HG03066 (cell line): ENCODE results near the gene SH3RF1.
"Not testable (repeated sequence)": the region's sequence is repeated elsewhere in the genome, so short reads cannot be mapped to it uniquely, and the experiment has no call there.

Source experiments
- ATAC-seq: cut with Tn5 transposase; IDR thresholded peaks from one replicate; pipeline ENCODE4 v1.9.1; 2021; ENCODE audit warnings: low read depth; ENCODE audit not compliant: unreplicated experiment

The SH3RF1 gene

DNA sequence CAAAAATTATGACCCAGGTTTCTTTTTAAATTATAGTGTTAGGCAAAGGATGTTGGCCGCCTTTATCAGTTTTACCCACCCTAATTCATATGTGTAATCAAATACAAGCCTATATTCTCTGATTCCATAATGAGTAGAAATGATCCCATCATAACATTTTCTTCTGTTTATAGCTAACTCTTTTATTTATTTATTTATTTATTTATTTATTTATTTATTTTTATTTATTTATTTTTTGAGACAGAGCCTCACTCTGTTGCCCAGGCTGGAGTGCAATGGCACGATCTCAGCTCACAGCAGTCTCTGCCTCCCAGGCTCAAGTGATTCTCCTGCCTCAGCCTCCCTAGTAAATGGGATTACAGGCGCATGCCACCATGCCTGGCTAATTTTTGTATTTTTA, 7.1 kb upstream of the SH3RF1 start:
- ATAC-seq: not testable (repeated sequence)

DNA sequence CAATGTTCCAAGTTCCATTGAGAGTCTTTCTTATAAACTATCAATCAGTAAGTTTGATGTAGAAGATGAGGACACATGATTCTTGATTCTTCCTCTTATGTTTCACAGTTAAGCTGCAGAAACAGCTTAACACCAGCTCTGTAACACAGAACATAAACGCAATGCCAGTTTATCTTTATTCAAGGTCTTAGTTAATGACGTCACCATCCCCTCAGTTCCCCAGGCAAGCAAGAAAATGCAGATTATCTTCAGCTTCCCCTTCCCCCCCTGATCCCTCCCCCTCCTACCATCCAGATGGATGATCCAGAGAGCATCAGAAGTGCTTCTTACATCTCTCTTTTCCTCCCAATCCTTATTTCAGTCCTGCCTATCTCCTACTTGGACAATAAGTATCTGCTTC, 4.4 kb upstream of the SH3RF1 start:
- ATAC-seq: no peak

DNA sequence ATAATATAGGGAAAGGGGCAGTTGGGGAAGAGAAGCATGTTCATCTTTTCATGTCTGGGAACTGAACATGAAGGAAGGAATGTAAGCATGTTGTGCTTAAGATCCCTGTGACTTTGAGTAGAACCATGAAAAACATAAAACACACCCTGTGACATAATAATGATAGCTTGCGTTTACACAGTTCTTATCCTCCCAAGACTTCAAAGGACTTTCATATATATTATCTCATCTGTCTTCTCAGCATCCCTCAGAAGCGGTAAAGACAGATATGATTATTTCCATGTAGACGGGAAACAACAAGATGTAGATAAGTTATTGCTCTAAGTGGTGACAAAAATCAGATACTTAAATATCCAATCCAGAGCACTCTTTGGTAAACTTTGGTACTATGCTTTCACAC, 3.3 kb upstream of the SH3RF1 start:
- no peak for ATAC-seq

DNA sequence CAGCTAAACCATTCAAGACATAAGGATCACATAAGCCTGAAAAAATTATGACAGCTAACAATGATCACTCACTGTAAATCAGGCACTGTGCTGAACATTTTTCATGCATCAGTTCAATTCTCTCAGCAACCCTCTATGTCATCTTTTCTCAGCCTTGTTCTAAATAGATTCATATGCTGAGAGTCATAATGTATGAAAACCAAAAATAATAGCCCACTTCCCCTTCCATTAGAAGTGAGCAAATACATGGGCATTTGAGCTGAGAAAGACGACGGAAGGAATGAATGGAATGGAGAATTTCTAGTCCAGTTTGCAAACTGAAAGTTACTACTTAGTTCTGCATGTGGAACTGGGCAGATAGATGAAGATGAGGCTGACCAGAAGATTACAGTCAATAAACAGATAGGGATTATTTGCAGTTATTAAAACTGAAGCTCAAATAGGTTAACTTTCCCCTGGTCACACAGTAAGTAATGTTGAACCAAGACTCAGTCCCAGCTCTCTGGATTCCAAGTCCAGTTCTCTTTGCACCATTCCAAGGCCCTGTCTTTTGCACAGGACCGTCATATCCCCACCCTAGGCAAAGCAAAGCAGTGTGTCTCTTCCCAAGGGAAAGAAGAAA, 1.6 kb upstream of the SH3RF1 start:
- ATAC-seq: no peak

DNA sequence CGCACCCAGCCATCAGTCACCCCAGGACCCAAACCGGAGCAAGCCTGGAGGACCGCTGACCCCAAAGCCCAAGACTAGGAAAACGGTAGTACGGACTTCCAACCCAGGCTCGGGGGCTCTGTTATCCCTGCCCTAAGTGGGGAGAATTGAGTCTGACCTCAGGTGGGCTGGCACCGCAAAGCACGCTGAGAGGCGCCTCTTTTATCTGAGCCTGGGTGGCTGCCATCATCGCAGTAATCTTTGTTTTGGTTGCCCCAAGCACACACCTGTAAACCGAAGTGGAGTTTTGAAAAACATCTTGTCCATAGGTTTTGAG, 894 bp upstream of the SH3RF1 start:
- peak; percentile 1 for ATAC-seq

DNA sequence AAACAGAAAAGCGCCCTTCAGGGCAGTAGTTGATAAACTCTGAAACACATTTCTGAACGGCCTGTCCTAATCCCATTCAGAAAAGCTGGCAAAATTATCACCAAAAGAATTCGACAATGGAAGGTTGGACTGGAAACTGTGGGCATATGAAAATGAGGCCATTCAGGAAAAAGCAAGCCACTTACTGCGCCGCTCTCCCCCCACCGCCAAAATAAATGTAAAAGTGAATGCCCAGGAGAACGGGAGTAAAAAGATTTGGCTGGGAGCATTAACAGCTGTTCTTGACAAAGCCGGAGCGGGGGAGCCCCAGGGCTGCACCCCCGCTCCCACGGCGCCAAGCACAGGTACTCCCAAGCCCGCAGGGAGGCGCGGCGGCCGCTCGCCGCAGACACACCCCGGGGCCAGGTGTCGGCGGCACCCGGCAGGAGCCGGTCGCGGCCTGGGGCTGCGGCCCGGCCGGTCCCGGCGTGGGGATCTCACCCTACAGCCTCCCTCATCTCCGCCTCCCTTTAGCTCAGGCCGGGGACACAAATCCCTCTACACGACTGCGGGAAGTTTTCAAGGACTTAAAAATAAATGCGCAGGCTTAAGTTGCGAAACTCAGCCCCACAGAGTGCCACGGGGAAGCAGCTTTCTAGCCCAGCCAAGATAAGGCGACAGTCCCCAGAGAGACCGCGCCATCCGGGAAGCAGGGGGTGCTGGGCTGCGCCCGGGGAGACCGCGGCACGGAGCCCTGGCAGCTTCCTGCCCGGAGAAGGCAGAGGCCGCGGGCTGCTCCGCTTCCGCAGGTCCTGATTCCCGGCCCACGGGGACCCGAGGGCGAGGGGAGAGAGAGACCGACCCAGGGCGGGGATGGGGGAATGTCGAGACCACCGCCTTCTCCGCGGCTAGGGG, 593 bp downstream of the SH3RF1 start:
- peak; percentile 39 for ATAC-seq

DNA sequence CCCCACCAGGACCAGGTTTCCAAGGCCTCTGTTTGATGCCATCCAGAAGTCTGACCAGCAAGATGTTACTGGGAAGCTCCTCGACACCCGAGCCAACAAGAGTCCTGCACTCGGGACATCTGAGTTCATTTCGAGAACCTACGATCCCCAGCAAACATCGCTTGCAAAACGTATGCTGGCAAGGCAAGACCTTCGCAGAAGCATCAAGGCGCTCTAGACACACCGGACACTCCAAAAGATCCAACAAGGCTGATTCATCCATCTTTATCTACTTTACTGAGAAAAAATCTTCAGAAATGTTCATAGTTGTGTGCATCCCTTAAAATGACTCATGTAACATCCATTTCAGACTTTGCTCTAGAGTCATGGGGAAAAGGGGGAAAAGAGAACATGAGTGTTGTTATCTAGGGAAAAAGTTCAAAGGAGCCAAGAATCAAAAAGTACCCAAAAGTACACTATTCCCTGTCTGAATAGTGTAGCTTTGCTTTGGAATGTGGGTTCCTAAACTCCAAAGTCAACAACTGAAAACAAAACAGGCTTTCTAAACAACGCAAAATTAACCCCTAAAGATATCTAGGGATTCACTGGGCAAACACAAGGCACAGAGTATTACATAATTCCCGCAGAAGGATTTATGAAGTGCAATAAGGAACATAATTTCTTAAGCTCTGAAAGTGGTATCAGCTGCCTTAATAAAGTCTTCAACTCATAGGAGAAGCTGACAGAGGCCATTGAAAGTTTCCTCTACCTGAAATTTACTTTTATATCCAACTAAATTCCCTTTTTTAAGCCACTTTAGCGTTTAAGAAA, 1.6 kb downstream of the SH3RF1 start:
- ATAC-seq: no peak

DNA sequence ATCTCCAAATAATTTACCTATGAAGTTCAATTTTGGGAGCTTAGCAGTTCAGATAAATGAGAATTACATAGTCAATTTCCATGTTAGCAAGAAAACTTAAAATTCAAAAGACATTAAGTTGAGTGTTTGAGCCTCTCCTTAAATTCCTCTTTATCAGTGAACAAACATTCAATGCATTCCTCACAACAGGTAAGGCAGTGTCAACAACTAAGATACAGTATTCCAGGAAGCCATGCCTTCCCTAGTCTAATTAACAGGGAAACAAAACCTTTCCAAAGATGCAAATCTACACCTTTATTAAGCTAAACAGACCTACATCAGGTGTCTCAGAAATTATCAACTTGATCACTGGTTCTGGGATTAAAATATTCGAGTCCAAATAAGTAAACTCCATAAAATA, 3.7 kb downstream of the SH3RF1 start:
- ATAC-seq: no peak

DNA sequence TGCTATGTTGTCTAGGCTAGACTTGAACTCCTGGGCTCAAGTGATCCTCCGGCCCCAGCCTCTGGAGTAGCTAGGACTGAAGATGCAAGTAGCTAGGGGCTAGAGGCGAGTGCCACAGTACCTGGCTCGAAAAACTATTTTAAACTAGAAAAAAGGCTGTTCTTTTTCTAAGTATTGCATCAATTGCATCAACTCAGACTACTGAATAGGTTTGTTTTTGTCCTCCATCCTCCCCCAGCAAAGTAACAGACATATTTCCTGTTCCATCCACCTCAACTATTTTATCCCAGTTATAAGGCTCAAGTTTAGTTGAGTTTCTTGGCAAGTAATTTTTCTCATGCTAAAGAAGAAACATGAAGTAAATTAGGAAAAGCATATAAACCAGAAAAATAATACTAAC, 4.1 kb downstream of the SH3RF1 start:
- no peak for ATAC-seq

DNA sequence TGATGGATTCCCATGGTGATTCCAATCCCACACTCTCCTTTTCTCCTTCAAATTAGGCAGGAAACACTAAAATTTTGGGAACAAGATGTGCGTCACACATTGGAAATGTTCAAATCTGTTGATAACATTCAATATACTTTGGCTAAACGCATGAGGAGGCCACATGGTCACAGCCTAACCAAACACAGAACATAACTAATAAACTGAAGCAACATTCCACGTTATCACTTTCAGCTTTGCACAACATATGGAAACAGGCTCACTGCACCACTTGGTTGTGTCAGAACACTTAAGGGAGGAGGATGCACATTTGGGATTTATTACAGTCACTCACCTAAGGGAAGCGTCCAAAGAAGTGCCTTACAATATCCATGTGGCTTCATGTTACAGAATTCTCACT, 4.7 kb downstream of the SH3RF1 start:
- no peak for ATAC-seq

DNA sequence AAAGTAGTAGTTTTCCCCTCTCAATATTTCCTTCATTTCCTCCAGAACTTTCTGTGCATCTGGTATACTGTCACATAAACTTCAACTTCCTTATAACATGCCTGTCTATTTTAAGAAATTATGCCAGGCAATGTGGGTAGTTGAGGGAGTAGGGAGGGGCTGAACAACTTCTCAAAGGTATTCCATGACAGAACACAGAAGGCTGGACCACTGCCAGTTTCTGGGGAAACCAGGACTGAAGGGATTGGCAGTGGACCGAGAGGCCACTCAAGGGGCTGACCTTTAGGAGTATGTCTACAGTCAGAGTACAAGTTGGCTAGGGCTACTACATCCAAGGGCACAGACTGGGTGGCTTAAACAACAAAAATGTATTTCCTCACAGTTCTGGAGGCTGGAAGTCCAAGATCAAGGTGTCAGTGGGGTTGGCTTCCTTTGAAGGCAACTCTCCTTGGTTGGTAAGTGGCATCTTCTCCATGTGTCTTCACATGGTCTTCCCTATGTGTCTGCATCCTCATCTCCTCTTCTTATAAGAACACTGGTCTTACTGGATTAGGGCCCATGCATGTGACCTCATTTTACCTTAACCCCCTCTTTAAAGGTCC, 6.9 kb downstream of the SH3RF1 start:
- no peak for ATAC-seq

DNA sequence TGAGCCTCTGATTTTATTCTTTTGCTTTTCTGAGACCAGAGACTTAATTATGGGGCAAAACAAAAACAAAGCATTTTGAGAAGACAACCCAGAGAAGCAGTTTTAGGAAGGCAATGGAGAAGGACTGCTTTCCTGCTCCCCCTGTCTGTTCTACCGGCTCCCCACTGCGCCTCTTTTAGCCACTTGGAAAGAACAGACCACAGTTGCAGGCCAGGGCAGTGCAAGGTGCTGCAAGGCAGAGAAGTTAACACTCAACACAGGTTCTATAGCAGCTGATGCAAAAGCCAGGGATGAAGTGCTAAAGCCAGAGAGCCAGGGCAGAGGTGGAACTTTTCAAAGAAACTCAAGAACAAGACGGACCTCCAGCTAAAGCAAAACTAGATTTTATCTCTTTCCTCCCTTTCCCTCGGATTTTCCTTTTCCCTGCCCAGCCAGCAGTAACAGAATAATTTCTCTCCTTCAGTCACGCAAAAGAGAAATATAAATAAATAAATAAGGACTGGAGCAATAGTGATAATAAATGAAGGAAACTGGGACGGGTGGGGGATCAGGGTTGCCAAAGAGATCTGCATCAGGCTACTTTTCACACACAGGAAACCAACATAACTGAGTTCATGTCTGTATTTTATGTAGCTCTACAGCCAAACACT, 10.4 kb downstream of the SH3RF1 start:
- no peak for ATAC-seq

DNA sequence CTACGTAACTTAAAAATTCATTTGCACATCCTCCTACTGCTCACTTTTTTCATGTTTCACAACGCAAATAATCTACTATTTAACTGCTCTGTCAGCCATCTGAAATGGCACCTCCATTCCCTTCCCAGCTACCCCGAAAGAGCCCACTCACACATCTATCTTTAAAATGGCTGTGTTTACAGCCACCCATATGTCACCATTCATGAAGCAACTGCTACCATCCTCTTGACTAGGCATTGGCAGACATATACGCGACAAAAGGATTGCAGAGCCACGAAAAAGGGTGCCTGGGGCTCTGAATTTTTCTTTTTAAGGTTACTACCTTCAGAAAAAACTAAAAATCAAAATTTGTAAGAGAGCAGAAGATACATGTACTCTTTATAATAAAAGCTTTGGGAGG, 11.5 kb downstream of the SH3RF1 start:
- ATAC-seq: no peak

DNA sequence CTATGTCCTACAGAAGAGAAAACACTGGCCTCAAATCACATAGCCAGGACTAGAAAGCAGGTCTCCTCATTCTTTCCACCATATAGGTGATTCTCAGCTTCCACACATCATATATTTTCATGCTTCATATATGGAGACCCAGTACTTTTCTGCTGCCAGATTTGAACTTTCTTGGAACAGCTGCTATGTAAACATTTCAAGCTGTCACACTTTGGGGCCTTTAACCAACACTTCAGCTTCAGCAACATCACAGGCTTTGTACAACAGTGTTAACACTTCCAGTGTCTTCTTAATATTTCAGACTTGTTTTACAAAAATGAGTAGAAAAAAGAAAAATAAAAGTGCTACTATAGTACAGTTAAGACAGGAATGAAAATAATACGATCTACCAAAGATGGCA, 12.6 kb downstream of the SH3RF1 start:
- ATAC-seq: no peak

DNA sequence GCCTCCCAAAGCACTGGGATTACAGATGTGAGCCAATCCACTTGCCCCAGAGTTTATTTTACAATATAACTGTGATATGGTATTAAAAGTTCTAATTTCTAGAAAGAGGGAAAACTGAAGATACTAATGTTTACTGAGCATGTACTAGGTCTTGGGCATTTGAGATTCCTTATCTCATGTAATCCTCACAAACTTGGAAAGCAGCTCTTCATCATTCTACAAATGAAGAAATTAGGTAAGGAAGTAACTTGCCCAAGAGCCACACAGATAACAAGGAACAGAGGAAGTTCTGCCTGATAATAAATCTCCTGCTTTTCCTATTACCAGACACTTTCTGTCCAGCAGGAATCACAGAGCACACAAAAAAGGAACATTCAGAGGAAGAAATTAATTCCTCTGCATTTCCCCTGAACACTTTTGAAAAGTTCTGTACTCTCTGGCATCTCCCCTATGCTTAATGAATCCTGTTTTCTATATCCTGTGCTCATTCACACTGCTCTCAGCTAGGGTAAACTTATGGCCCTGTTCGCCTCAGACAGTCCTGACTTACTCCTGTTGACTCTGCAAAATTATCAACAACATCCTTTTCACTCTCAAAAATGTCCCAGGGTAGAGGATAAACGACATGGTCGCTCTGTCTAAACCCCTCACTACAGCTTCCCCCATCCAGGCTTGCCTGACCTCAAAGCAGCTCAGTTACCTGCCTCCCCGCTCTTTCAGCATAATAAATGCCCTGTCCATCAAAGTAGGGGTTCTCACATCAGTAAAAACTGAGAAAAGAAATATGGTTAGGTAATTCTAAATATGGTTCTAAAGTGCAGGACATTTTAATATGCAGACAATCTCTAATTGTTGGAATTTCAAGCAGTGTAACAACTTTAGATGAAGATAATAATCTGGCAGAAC, 13.6 kb downstream of the SH3RF1 start:
- no peak for ATAC-seq

DNA sequence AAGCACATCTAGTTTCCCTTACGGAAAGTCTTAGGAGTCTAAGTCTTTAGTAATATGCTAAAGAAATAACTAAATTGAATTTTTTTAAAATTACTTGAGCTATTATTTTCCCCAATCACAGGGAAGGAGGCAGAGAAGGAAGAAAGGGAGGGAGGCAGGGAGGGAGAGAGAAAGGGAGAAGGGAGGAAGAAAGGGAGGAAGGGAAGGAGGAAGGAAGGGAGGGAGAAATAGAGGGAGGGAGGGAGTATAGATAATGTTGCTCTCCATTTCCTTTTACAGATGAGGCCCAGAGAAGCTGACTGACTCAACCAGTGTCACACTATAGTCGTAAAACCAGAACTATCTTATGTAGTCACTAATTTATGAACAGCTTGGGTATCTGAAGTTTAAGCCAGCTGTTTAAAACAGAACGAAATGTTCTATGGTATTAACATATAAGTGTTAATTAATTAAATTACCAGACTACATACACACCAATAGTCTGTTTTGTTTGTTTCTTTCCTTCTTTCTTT, 14.6 kb downstream of the SH3RF1 start:
- ATAC-seq: no peak

DNA sequence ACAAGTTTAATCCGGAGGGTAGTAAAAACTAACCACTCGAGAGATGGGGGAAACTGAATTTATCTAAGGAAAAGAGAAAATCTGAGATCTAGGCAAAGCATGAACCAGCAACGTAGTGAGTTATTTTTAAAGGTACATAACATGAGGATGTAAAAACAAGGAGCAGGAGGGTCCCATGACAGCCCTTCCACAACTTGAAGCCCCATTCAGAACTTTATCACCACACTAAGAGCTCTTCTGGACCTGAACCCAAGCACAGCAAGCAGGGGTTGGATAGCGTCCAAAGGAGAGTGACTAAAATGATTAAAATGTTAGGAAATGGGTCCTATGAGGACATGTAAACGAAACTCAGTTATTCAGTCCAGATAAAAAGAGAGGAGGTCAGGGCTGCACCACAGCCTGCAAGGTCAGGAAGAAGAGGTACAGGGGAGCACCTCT, 16.2 kb downstream of the SH3RF1 start:
- no peak for ATAC-seq

DNA sequence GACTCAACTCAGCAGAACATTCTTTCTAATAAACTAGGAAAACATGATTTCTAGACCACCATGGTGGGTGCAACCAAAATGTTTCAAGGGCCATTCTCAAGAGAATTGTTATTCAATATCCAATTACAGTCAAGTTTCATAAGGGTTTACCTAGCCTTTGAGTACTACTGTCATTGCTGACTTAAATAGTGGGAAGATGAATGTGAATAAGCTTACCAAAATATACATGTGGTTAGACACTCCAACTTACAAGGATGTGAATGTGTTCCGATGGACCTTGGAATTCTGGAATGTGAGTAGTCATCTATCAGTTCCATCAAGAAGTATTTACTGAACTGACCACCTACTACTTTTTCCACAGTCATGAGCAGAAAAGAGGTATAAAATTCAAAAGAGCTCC, 16.9 kb downstream of the SH3RF1 start:
- ATAC-seq: no peak

DNA sequence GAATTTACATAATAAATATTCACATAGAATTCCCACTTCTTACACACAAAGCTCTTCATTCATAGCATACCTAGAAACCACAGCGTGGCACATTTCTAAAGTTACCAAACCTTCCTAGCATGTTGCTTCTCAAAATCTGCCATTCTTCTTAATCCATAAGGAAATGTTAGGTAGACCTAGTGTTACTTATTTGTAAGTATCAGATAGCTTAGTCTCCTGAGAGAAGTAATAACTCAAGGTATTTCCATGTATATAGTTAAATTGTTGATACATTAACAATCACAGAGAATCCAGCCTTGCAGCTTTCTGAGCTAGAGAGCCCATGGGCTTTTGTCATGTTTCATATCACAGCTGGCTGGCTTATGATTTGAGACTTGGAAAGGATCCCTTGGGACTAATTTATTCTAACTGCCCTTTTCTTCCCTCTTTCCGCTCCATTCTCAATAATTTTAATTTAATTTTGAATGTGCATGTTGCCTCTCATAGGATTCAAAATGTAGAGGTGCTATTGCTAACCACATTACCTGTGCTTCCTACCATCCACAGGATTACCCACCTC, 17.6 kb downstream of the SH3RF1 start:
- ATAC-seq: no peak
